Measurements from ENCODE around the gene SEC16B. TPM values are rescaled to one million over a fixed set of nuclear protein-coding genes. Genes with fewer than 3 reads are reported as not detected.

SEC16B gene
- total and polyA plus RNA-seq, 2 of the 8 experiments (the other 6 are each of a cell fraction or from before 2014, with no cell fraction given): 0.56 to 0.94 TPM

- POLR2A ChIA-PET (ENCODE audit: partially characterized antibody): no interaction called here
- FAIRE-seq: no peak
Observed at GRCh38 chr1:177897281-177897997, 72.4 kb downstream of the SEC16B start.

More at GRCh38 chr1:177897281-177897997, 72.4 kb downstream of the SEC16B start:
- Histone ChIP-seq H2BK5ac (ENCODE audit: low read depth, low read length) (no peak overlapping the region), H2BK15ac (ENCODE audit: low read length) (no peak overlapping the region), H3K23ac (ENCODE audit: insufficient read length) (no peak overlapping the region), H3K4ac (replicated peaks; ENCODE audit: insufficient read length, low read depth, low read length) (no peak overlapping the region), H3K27ac (ENCODE audit: low read depth, low read length) (no peak overlapping the region), H3K56ac (replicated peaks; ENCODE audit: insufficient read length, low read depth, low read length) (no peak overlapping the region), H4K91ac (replicated peaks; ENCODE audit: insufficient read length, low read length) (no peak overlapping the region), H3K79me1 (ENCODE audit: low read depth, low read length) (no peaks in the 10 kb centered on the region), H2BK120ac (replicated peaks; ENCODE audit: low read depth, low read length) (no peak overlapping the region), H4K8ac (ENCODE audit: extremely low read depth, insufficient read depth, low read length) (no peak overlapping the region), H3K4me1 (replicated peaks in 1 of 4; ENCODE audit: control insufficient read depth in 3 of 4, insufficient read depth in 4 of 4, low read length in 3 of 4) (no peaks in the 10 kb centered on the region), H3K4me2 (ENCODE audit: insufficient read depth in 1 of 2, low read depth in 2 of 2, low read length in 2 of 2) (no peak overlapping the region), H2BK12ac (ENCODE audit: low read depth, low read length) (no peak overlapping the region), H4K20me1 (replicated peaks in 1 of 2; ENCODE audit: control insufficient read depth in 1 of 2, insufficient read depth in 2 of 2, low read length in 2 of 2) (no peaks in the 10 kb centered on the region), H2AFZ (ENCODE audit: low read length) (no peak overlapping the region), H2BK20ac (ENCODE audit: low read length) (no peak overlapping the region), H3K4me3 (ENCODE audit: extremely low read depth in 1 of 4, insufficient read depth in 2 of 4, low read depth in 3 of 4, low read length in 4 of 4) (no peak overlapping the region), H3K23me2 (ENCODE audit: low read depth, low read length) (no peaks in the 10 kb centered on the region), H3K9ac (replicated peaks in 1 of 4; ENCODE audit: extremely low read depth in 1 of 4, low read depth in 3 of 4, low read length in 3 of 4) (no peak overlapping the region; a peak in 1 of 7 replicates), H3K14ac (ENCODE audit: insufficient read length) (no peak overlapping the region), H3K36me3 (ENCODE audit: control insufficient read depth in 2 of 4, insufficient read depth in 4 of 4, low read length in 3 of 4) (no peaks in the 10 kb centered on the region), H4K5ac (ENCODE audit: insufficient read length, low read depth, low read length) (no peak overlapping the region), H3K9me3 (ENCODE audit: insufficient read depth in 2 of 2, low read depth in 1 of 2, low read length in 1 of 2) (0 out of 4 replicates have a peak, but pooled peaks cover 0 to 2% of the 10 kb centered on the region in 2 experiments), H3K27me3 (replicated peaks in 1 of 4; ENCODE audit: control insufficient read depth in 3 of 4, extremely low read depth in 1 of 4, insufficient read depth in 3 of 4, low read length in 3 of 4) (no peaks in the 10 kb centered on the region), H2AK5ac (ENCODE audit: low read depth, low read length) (no peak overlapping the region), H3K79me2 (ENCODE audit: control insufficient read depth in 1 of 2, insufficient read depth in 2 of 2, low read length in 2 of 2) (no peaks in the 10 kb centered on the region), H3K18ac (ENCODE audit: extremely low read depth, low read length) (no peak overlapping the region)
- WGBS, 2 experiments (ENCODE audit: extremely low coverage in 1 of 2, insufficient coverage in 1 of 2, insufficient read length in 1 of 2, insufficient replicate concordance in 2 of 2, low coverage in 1 of 2, low lambda C conversion rate in 2 of 2, missing lambda C conversion rate in 1 of 2): 81% methylated on average over 9 of the region's 10 CpGs; no CpG with 5 or more reads in 1 of the 2 experiments
- no peak for DNase-seq (ENCODE audit: low read depth in 1 of 2, low spot score in 2 of 2)
- TF ChIP-seq NANOG (IDR thresholded peaks at IDR 0.05; ENCODE audit: insufficient read depth, low read depth, low read length, poor library complexity, severe bottlenecking) (no peak), USF2 (IDR thresholded peaks at IDR 0.05; ENCODE audit: low read length) (no peak), CBX8 (IDR thresholded peaks at IDR 0.05; ENCODE audit: borderline replicate concordance, low read depth, low read length) (no peak), JUN (IDR thresholded peaks at IDR 0.05; ENCODE audit: low read depth, low read length) (no peak), YY1 (IDR thresholded peaks at IDR 0.05; ENCODE audit: low read depth, low read length) (no peak), TBP (IDR thresholded peaks at IDR 0.05; ENCODE audit: low read depth, low read length) (no peak), HDAC6 (IDR thresholded peaks at IDR 0.05; ENCODE audit: low read depth, low read length) (no peak), RFX5 (IDR thresholded peaks at IDR 0.05; ENCODE audit: borderline replicate concordance, low read depth, low read length) (no peak)
- CTCF ChIA-PET (ENCODE audit: partially characterized antibody): interaction anchor here (1.0 to 2.4 kb wide), 5 partner anchors 8 to 763 kb away, joined by 3 to 14 read pairs (median 6); no protein-coding TSS in a partner anchor

All from H1 (cell line).